Stimulated activated CD4-positive, alpha-beta T cell treated with anti-CD3 and anti-CD28 coated beads, Interleukin-2, amount 100 ng/mL, for 48 hours (primary cell): ENCODE results near the gene ADGRB2.
"Not testable (repeated sequence)": the region's sequence is repeated elsewhere in the genome, so short reads cannot be mapped to it uniquely, and the experiment has no call there.

Source experiments
- DNase-seq, 2 donors: peaks; one replicate each; pipeline ENCODE4 v3.0.0-alpha.2; 2020

ADGRB2 gene

GRCh38 chr1:31725134-31725533 lies 39.0 kb downstream of the ADGRB2 start:
- DNase-seq: no peak

GRCh38 chr1:31723828-31724359 lies 40.2 kb downstream of the ADGRB2 start:
- DNase-seq: peak; percentile 54 to 57

- no peak for DNase-seq
Observed at GRCh38 chr1:31718327-31718897, 45.7 kb downstream of the ADGRB2 start.

GRCh38 chr1:31717341-31717740 lies 46.8 kb downstream of the ADGRB2 start:
- no peak for DNase-seq

- no peak for DNase-seq
Observed at GRCh38 chr1:31715873-31716220, 48.3 kb downstream of the ADGRB2 start.

GRCh38 chr1:31715087-31715872 lies 48.9 kb downstream of the ADGRB2 start:
- DNase-seq: peak; percentile 41 to 46

GRCh38 chr1:31714442-31715086 lies 49.6 kb downstream of the ADGRB2 start:
- no peak for DNase-seq

GRCh38 chr1:31712630-31713029 lies 51.5 kb downstream of the ADGRB2 start:
- no peak for DNase-seq

- no peak for DNase-seq
Observed at GRCh38 chr1:31712068-31712467, 52.1 kb downstream of the ADGRB2 start.

- DNase-seq: no peak
Observed at GRCh38 chr1:31708324-31708723, 55.8 kb downstream of the ADGRB2 start.

GRCh38 chr1:31707711-31708110 lies 56.4 kb downstream of the ADGRB2 start:
- no peak for DNase-seq

- DNase-seq: not testable (repeated sequence)
Observed at GRCh38 chr1:31707059-31707600, 57.0 kb downstream of the ADGRB2 start.

GRCh38 chr1:31706384-31707058 lies 57.6 kb downstream of the ADGRB2 start:
- DNase-seq: no peak

GRCh38 chr1:31705080-31705866 lies 58.9 kb downstream of the ADGRB2 start:
- peak; percentile 59 to 63 for DNase-seq

GRCh38 chr1:31704271-31705079 lies 59.7 kb downstream of the ADGRB2 start:
- DNase-seq: no peak

- no peak for DNase-seq
Observed at GRCh38 chr1:31703431-31704270, 60.5 kb downstream of the ADGRB2 start, which contains the start of gene COL16A1. COL16A1 (minus strand) TSS chr1:31704017; CDS start chr1:31702193, 1,824 bp downstream.

- DNase-seq: no peak
Observed at GRCh38 chr1:31702836-31703404, 61.2 kb downstream of the ADGRB2 start.

- DNase-seq: peak in 1 of 2 donors; percentile 17
Observed at GRCh38 chr1:31701091-31701736, 62.9 kb downstream of the ADGRB2 start.

GRCh38 chr1:31700468-31701090 lies 63.6 kb downstream of the ADGRB2 start:
- no peak for DNase-seq
